Adrenal gland (tissue), 5 donors: ENCODE results near the gene ADAMTS17.

Experiments used
- POLR2A ChIP-seq, 2 donors: fragments of 450-650 bp; IDR thresholded peaks; one replicate each; pipeline ENCODE4 v1.6.1; 2017; ENCODE audit warnings: antibody characterized with exemption in 2 of 2, mild to moderate bottlenecking in 2 of 2, moderate library complexity in 1 of 2
- TF ChIP-seq, protein P1 (sequence below), 6 experiments: fragments of 450-650 bp in 4 of 6; fragments of 200-600 bp in 2 of 6; sonication (generic) in 1 of 6; IDR thresholded peaks; 1 replicate in 5 of 6; 2 replicates in 1 of 6; pipeline versions ENCODE4 v1.5.1 to v1.8.0; 2016 to 2021; ENCODE audit warnings: antibody characterized with exemption in 6 of 6, mild to moderate bottlenecking in 2 of 6, moderate library complexity in 1 of 6
- donor health status: DM: no; HTN: no; CAD: no.

DNA sequence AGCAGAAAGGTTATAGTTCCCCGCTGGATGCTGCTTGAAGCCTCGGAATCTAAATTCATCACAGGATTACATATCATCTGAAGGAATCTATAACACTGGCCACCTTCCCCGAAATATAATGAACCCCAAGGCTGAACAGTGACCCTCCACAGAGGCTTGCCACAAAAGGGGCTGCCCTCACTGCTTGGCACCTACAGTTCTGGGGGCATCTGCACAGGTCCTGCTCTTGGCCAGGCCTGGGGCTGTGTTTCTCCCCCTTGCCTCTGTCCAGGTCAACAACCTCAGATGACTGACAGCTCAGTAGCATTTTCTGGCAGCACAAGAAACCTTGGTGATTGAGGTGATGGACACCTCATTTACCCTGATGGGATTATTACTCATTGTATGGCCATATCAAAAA, 1.5 kb upstream of the ADAMTS17 start:
- TF ChIP-seq POLR2A (IDR thresholded peaks at IDR 0.05), result no peak
- TF ChIP-seq, protein P1, sequence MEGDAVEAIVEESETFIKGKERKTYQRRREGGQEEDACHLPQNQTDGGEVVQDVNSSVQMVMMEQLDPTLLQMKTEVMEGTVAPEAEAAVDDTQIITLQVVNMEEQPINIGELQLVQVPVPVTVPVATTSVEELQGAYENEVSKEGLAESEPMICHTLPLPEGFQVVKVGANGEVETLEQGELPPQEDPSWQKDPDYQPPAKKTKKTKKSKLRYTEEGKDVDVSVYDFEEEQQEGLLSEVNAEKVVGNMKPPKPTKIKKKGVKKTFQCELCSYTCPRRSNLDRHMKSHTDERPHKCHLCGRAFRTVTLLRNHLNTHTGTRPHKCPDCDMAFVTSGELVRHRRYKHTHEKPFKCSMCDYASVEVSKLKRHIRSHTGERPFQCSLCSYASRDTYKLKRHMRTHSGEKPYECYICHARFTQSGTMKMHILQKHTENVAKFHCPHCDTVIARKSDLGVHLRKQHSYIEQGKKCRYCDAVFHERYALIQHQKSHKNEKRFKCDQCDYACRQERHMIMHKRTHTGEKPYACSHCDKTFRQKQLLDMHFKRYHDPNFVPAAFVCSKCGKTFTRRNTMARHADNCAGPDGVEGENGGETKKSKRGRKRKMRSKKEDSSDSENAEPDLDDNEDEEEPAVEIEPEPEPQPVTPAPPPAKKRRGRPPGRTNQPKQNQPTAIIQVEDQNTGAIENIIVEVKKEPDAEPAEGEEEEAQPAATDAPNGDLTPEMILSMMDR (IDR thresholded peaks at IDR 0.05), result no peak
